ENCODE results near the gene NTNG1.

- TF ChIP-seq CTCF (IDR thresholded peaks at IDR 0.05) (no peak), POLR2A (IDR thresholded peaks at IDR 0.05) (no peak)
Measured at GRCh38 chr1:107454791-107455190, 314.0 kb downstream of the NTNG1 start.
